Prostate gland (tissue), 2 donors: ENCODE results near the gene TUBB3. TPM values are rescaled to one million over a fixed set of nuclear protein-coding genes. Genes with fewer than 3 reads are reported as not detected.
"Not testable (repeated sequence)": the region's sequence is repeated elsewhere in the genome, so short reads cannot be mapped to it uniquely, and the experiment has no call there.

ENCODE experiments used
- DNase-seq: peaks from one replicate; pipeline ENCODE4 v3.0.0-alpha.2; 2019; ENCODE audit warnings: low spot score
- H3K27ac ChIP-seq, 2 donors: fragments of 200-600 bp; sonication (generic); 2 replicates each; pipeline ENCODE4 v1.5.1; 2017 to 2019
- H3K27me3 ChIP-seq: fragments of 200-600 bp; sonication (generic); replicated peaks from 2 replicates; pipeline ENCODE4 v1.5.1; 2019; ENCODE audit not compliant: insufficient read depth
- H3K36me3 ChIP-seq, 2 donors: fragments of 200-600 bp; sonication (generic); 1 replicate in 1 of 2; 2 replicates in 1 of 2; pipeline versions ENCODE4 v1.5.1 to v1.8.1; 2017 to 2019
- H3K4me1 ChIP-seq: fragments of 200-600 bp; sonication (generic); replicated peaks from 2 replicates; pipeline ENCODE4 v1.5.1; 2019
- H3K4me3 ChIP-seq, 2 donors: fragments of 200-600 bp; sonication (generic); 2 replicates each; pipeline ENCODE4 v1.5.1; 2017 to 2019
- H3K9me3 ChIP-seq: fragments of 200-600 bp; sonication (generic); 2 replicates; pipeline ENCODE4 v1.5.1; 2017
- CTCF ChIP-seq, 4 experiments: fragments of 200-600 bp in 2 of 4; fragments of 450-650 bp in 2 of 4; sonication (generic) in 2 of 4; IDR thresholded peaks; 1 replicate in 3 of 4; 2 replicates in 1 of 4; pipeline ENCODE4 v1.5.1; 2016 to 2019; ENCODE audit warnings: antibody characterized with exemption in 4 of 4, mild to moderate bottlenecking in 2 of 4, moderate library complexity in 2 of 4
- POLR2A ChIP-seq: fragments of 450-650 bp; IDR thresholded peaks from one replicate; pipeline ENCODE4 v1.6.1; 2016; ENCODE audit warnings: antibody characterized with exemption, mild to moderate bottlenecking
- POLR2AphosphoS5 ChIP-seq: sonication (generic); formaldehyde crosslinking; IDR thresholded peaks from one replicate; pipeline ENCODE4 v1.6.1; 2017; ENCODE audit warnings: antibody characterized with exemption
- WGBS: methylation state at CpG from one replicate; pipeline ENCODE4 v1.1.5; 2018; 5-methylcytosine and 5-hydroxymethylcytosine counted together
- intact Hi-C: fragments of 100-400 bp; cut with DNase I; formaldehyde crosslinking; loops from one replicate; pipeline ENCODE4 v1.14.2; 2022
- total RNA-seq, 2 donors: library from RNA; depleted of rRNA; stranded (reverse); fragments of >200 nt; gene quantifications; one replicate each; pipeline ENCODE4 v1.1.0, GENCODE V29; 2016

Gene TUBB3
- total RNA-seq, 2 donors from 2014 or later: 0.82 to 20.7 TPM

DNA sequence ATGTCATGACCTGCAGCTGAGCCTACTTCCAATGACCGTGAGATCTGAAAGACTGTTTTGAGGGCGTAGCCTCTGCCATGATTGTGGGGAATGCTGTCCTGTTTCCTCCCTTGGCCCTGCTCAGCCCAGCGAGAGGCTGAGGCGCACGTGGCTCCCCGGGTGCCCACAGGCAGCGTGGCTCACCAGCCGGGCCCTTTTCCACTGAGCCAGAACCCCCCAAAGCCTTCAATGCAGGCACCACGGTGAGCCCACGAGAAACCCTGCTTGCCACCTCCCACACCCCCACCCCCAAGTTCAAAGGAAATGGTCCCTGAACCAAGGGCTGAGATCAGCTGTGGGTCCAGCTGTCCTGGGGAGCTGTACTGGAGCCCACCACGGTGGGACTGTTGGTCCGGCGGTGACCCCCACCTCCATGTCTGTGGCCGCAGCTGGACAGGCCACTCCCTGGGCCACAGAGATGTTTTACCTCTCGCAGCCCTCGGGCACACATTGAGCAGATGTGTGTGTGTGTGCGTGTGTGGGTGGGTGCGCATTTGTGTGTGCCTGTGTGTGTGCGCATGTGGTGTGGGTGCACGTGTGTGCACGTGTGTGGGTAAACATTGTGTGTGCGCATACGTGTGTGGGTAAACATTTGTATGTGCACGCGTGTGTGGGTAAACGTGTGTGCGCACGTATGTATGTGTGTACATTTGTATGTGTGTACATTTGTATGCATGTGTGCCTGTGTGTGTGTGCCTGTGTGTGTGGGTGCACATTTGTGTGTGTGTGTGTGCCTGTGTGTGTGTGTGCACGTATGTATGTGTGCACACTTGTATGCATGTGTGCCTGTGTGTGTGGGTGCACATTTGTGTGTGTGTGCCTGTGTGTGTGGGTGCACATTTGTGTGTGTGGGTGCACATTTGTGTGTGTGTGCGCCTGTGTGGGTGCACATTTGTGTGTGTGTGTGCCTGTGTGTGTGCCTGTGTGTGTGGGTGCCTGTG lies 9.4 kb upstream of the TUBB3 start:
- Histone ChIP-seq H3K9me3 (no peaks in the 10 kb centered on the region), H3K27me3 (no peaks in the 10 kb centered on the region), H3K36me3 (no peaks in the 10 kb centered on the region), H3K4me1 (peaks cover 15% of the 10 kb centered on the region), H3K27ac (no peak overlapping the region), H3K4me3 (no peak overlapping the region)
- 89% methylated on average over 29 of the region's 30 CpGs for WGBS
- intact Hi-C loops: no loop called here
- DNase-seq: no peak
- TF ChIP-seq CTCF (IDR thresholded peaks at IDR 0.05) (no peak), POLR2A (no peak), POLR2AphosphoS5 (no peak)

DNA sequence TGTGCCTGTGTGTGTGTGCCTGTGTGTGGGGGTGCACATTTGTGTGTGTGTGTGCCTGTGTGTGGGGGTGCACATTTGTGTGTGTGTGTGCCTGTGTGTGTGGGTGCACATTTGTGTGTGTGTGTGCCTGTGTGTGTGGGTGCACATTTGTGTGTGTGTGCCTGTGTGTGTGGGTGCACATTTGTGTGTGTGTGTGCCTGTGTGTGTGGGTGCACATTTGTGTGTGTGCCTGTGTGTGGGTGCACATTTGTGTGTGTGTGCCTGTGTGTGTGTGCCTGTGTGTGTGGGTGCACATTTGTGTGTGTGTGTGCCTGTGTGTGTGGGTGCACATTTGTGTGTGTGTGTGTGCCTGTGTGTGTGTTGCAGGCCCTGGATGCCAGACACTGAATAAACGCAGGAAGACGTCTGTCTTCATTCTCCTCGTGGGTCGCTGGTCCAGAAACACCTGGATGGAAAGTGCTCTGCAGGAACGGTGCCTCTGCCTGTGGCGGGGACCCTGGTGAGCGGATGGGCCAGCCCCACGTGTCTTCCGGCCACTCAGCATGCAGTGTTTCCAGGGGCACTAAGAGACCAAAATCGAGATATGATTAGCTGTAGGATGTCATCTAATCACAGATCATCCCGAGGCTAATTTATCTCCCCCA lies 8.4 kb upstream of the TUBB3 start:
- H3K9me3 ChIP-seq, DNase-seq, H3K36me3 ChIP-seq, intact Hi-C loops, H3K27me3 ChIP-seq, H3K27ac ChIP-seq, H3K4me3 ChIP-seq: not testable (repeated sequence)
- peaks cover 13% of the 10 kb centered on the region for H3K4me1 ChIP-seq
- WGBS: 69% methylated on average over 11 of the region's 11 CpGs

DNA sequence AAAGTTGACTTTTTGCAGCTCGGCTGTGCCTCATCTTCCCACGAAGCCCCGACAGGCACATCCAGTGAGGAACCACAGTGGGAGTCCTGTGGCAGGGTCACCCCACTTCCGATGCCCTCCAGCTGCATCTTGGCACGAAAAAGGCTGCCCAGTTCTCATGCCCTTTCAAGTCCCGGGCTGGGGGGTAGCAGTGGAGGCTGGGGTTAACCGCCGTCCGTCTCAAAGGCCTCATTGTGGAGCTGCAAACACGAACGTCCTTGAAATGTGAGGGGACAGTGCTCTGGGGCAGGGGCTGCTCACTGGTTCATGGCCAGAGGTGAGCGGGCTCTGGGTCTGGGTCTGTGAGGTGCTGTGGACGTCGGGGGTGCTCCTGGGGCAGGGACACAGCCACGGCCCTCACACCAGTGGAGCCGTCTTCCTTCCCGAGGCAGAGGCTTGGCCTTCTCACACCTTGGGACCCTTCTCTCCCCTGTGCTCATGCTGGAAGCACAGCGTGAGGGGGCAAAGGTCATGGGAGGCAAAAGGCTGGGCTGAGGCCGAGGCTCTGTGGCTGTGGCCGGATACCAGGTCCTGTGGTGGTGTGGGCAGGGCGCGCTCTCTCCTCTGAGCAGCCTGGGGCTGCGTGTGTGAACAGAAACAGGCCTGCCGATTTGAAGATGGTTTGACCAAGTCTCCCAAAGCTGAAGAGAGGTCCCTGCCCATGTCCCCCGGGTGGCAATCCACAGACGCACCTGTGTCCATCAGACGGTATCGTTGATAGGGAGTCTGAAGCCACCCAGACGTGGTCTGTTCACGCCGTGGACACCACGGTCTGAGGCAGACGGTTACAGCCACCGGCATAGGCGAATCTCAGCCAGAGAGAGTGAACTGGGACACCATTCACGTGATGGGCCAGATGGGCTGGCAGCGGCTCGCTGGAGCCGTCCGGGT lies 7.6 kb upstream of the TUBB3 start:
- WGBS: 82% methylated on average over 36 of the region's 40 CpGs
- Histone ChIP-seq H3K27ac (no peak overlapping the region), H3K27me3 (no peaks in the 10 kb centered on the region), H3K36me3 (no peaks in the 10 kb centered on the region), H3K4me1 (peaks cover 11% of the 10 kb centered on the region), H3K9me3 (no peaks in the 10 kb centered on the region), H3K4me3 (no peak overlapping the region)
- TF ChIP-seq POLR2A (no peak), POLR2AphosphoS5 (no peak), CTCF (IDR thresholded peaks at IDR 0.05) (no peak)
- intact Hi-C loops: no loop called here
- DNase-seq: no peak

GRCh38 chr16:89917773-89918452 lies 5.2 kb upstream of the TUBB3 start:
- H3K27ac ChIP-seq: no peak overlapping the region

More at GRCh38 chr16:89917773-89918452, 5.2 kb upstream of the TUBB3 start:
- 0% methylated on average over 39 of the region's 39 CpGs for WGBS
- Histone ChIP-seq H3K4me3 (peak overlapping the region; percentile 2 to 18), H3K4me1 (peaks cover 11% of the 10 kb centered on the region), H3K27me3 (no peaks in the 10 kb centered on the region), H3K36me3 (no peaks in the 10 kb centered on the region), H3K9me3 (no peaks in the 10 kb centered on the region)
- intact Hi-C loops: no loop called here
- no peak for TF ChIP-seq CTCF (IDR thresholded peaks at IDR 0.05)
- peak; percentile 55 for TF ChIP-seq POLR2AphosphoS5
- peak; percentile 22 for TF ChIP-seq POLR2A
- peak; percentile 43 for DNase-seq
